GM20000 (cell line): Measurements from ENCODE around the gene TBC1D16.

Experiments used
- DNase-seq: peaks from one replicate; pipeline ENCODE4 v3.0.0; 2012; ENCODE audit warnings: low spot score
- CTCF ChIP-seq: IDR thresholded peaks from 2 replicates; pipeline ENCODE4 v1.5.1; 2012; ENCODE audit warnings: mild to moderate bottlenecking, control low read depth; ENCODE audit errors: extremely low read depth, missing control alignments

TBC1D16 gene

GRCh38 chr17:79939755-79940458, 95.8 kb downstream of the TBC1D16 start:
- no peak for DNase-seq
- no peak for TF ChIP-seq CTCF

GRCh38 chr17:79939094-79939435, 96.6 kb downstream of the TBC1D16 start:
- no peak for DNase-seq
- no peak for TF ChIP-seq CTCF

GRCh38 chr17:79938336-79939093, 97.2 kb downstream of the TBC1D16 start:
- no peak for TF ChIP-seq CTCF
- no peak for DNase-seq

GRCh38 chr17:79937391-79938335, 98.0 kb downstream of the TBC1D16 start:
- no peak for DNase-seq

GRCh38 chr17:79936641-79937381, 98.9 kb downstream of the TBC1D16 start:
- no peak for TF ChIP-seq CTCF
- no peak for DNase-seq

More at GRCh38 chr17:79937391-79938335, 98.0 kb downstream of the TBC1D16 start:
- TF ChIP-seq CTCF, result no peak

GRCh38 chr17:79936050-79936449, 99.6 kb downstream of the TBC1D16 start:
- TF ChIP-seq CTCF, result no peak
- no peak for DNase-seq
